Measurements from ENCODE around the gene CDKN2A. TPM values are rescaled to one million over a fixed set of nuclear protein-coding genes. Genes with fewer than 3 reads are reported as not detected.

CDKN2A gene
- total RNA-seq, 1 donor from 2014 or later = not detected

GRCh38 chr9:21983561-21983935 lies 10.6 kb downstream of the CDKN2A start:
- Mint-ChIP-seq H3K36me3 (ENCODE audit: low read depth, unreplicated experiment) (no peaks in the 10 kb centered on the region), H3K4me1 (ENCODE audit: unreplicated experiment) (no peaks in the 10 kb centered on the region), H3K4me3 (ENCODE audit: unreplicated experiment) (no peak overlapping the region), H3K27me3 (ENCODE audit: unreplicated experiment) (peaks cover 7% of the 10 kb centered on the region), H3K9me3 (ENCODE audit: unreplicated experiment) (no peaks in the 10 kb centered on the region), H3K27ac (ENCODE audit: unreplicated experiment) (no peak overlapping the region)
- DNase-seq (ENCODE audit: low spot score) = no peak
- no peak for TF ChIP-seq CTCF (IDR thresholded peaks at IDR 0.05; ENCODE audit: unreplicated experiment)

DNA sequence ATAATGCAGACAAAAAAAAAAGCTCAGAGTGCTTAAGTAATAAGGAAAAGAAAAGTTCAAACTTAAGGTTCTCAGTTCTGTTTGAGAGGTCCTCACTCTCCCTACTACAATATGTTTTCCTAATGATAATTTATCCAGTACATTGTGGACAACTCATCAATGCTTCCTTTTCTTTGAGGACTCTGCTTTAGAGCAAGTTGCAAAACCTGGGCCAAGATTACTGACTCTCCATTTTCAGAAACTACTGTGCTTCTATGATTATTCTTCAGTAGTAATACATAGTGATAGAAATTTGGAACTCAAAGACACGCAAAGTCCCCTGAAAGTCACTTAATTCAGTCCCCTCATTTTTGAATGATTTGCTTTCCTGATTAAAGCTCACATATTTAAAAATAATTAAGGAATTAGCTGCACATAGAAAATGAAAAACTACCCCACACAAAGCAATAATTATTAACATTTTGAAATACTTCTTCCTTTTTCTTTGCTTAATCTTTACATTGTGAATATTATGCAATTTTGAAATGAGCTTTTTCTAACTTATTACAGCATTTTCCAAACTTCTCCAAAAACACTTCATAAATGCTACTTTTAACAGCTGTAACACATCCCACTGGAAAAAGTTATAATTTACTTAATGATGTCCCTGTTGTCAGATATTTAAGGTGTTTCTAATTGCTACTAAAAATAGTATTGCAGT lies 11.2 kb downstream of the CDKN2A start:
- DNase-seq (ENCODE audit: low spot score) = no peak
- TF ChIP-seq CTCF (IDR thresholded peaks at IDR 0.05; ENCODE audit: unreplicated experiment) = no peak
- Mint-ChIP-seq H3K4me1 (ENCODE audit: unreplicated experiment) (no peaks in the 10 kb centered on the region), H3K9me3 (ENCODE audit: unreplicated experiment) (no peaks in the 10 kb centered on the region), H3K27ac (ENCODE audit: unreplicated experiment) (no peak overlapping the region), H3K4me3 (ENCODE audit: unreplicated experiment) (no peak overlapping the region), H3K27me3 (ENCODE audit: unreplicated experiment) (peaks cover 7% of the 10 kb centered on the region), H3K36me3 (ENCODE audit: low read depth, unreplicated experiment) (no peaks in the 10 kb centered on the region)

DNA sequence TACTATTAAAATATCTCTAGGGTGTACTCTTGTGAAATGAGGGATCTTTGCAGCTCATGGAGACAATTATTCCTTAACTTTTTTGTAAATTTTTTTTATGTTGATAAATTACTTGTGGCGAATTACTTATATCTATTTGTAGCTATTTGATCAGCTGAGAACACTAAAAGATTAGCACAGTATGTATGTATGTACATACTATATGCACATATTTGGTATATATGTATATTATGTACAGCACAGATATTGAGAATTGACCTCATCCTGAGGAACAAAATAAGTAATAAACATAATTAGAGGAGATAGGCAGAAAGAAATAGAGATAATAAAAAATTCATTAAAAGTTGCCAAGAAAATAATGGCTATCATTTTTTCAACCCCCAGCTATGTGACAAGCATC lies 11.8 kb downstream of the CDKN2A start:
- H3K4me1 Mint-ChIP-seq (ENCODE audit: unreplicated experiment) = no peaks in the 10 kb centered on the region

GRCh38 chr9:21976334-21976875 lies 17.8 kb downstream of the CDKN2A start:
- peaks cover 16% of the 10 kb centered on the region for H3K27me3 Mint-ChIP-seq (ENCODE audit: unreplicated experiment)
- DNase-seq (ENCODE audit: low spot score) = no peak
- no peaks in the 10 kb centered on the region for H3K36me3 Mint-ChIP-seq (ENCODE audit: low read depth, unreplicated experiment)

More for the DNA sequence above, 11.8 kb downstream of the CDKN2A start:
- Mint-ChIP-seq H3K36me3 (ENCODE audit: low read depth, unreplicated experiment) (no peaks in the 10 kb centered on the region), H3K9me3 (ENCODE audit: unreplicated experiment) (no peaks in the 10 kb centered on the region), H3K27ac (ENCODE audit: unreplicated experiment) (no peak overlapping the region), H3K4me3 (ENCODE audit: unreplicated experiment) (no peak overlapping the region), H3K27me3 (ENCODE audit: unreplicated experiment) (peaks cover 7% of the 10 kb centered on the region)
- DNase-seq (ENCODE audit: low spot score) = no peak
- TF ChIP-seq CTCF (IDR thresholded peaks at IDR 0.05; ENCODE audit: unreplicated experiment) = no peak

More at GRCh38 chr9:21976334-21976875, 17.8 kb downstream of the CDKN2A start:
- no peak overlapping the region for H3K4me3 Mint-ChIP-seq (ENCODE audit: unreplicated experiment)
- H3K9me3 Mint-ChIP-seq (ENCODE audit: unreplicated experiment) = no peaks in the 10 kb centered on the region
- H3K27ac Mint-ChIP-seq (ENCODE audit: unreplicated experiment) = no peak overlapping the region
- peaks cover 11% of the 10 kb centered on the region for H3K4me1 Mint-ChIP-seq (ENCODE audit: unreplicated experiment)
- no peak for TF ChIP-seq CTCF (IDR thresholded peaks at IDR 0.05; ENCODE audit: unreplicated experiment)

All from endothelial cell (in vitro differentiated cells).